Activated gamma-delta T cell (primary cell): ENCODE results near the gene TECPR2.

Experiments used
- DNase-seq: peaks from one replicate; lab custom pipeline; 2025; lab: John Stamatoyannopoulos, UW

TECPR2 gene

GRCh38 chr14:102496958-102497744 lies 134.4 kb downstream of the TECPR2 start:
- no peak for DNase-seq

GRCh38 chr14:102497998-102498677 lies 135.4 kb downstream of the TECPR2 start:
- DNase-seq = no peak

- DNase-seq = no peak
These were observed 136.0 kb downstream of the TECPR2 start for GRCh38 chr14:102498678-102499265.

- no peak for DNase-seq
These were observed 136.8 kb downstream of the TECPR2 start for GRCh38 chr14:102499401-102500157.

GRCh38 chr14:102500158-102500662 lies 137.5 kb downstream of the TECPR2 start:
- no peak for DNase-seq

GRCh38 chr14:102500713-102501112 lies 138.0 kb downstream of the TECPR2 start:
- DNase-seq = no peak

GRCh38 chr14:102501751-102502315 lies 139.1 kb downstream of the TECPR2 start:
- no peak for DNase-seq

GRCh38 chr14:102502571-102502970 lies 139.8 kb downstream of the TECPR2 start:
- no peak for DNase-seq

GRCh38 chr14:102503641-102504327 lies 141.0 kb downstream of the TECPR2 start:
- DNase-seq = no peak

- no peak for DNase-seq
These were observed 141.7 kb downstream of the TECPR2 start for GRCh38 chr14:102504328-102504999.

GRCh38 chr14:102505000-102505619 lies 142.4 kb downstream of the TECPR2 start:
- DNase-seq = no peak

GRCh38 chr14:102505775-102506625 lies 143.3 kb downstream of the TECPR2 start:
- DNase-seq = no peak

- DNase-seq = no peak
These were observed 143.8 kb downstream of the TECPR2 start for GRCh38 chr14:102506626-102506925.

GRCh38 chr14:102507081-102507856 lies 144.5 kb downstream of the TECPR2 start:
- DNase-seq = no peak

- DNase-seq = no peak
These were observed 145.1 kb downstream of the TECPR2 start for GRCh38 chr14:102507857-102508312.

- DNase-seq = no peak
These were observed 145.7 kb downstream of the TECPR2 start for GRCh38 chr14:102508410-102508773.

- no peak for DNase-seq
These were observed 146.3 kb downstream of the TECPR2 start for GRCh38 chr14:102508774-102509745.
